Left ventricle myocardium superior (tissue), 1 donor: ENCODE results near the gene DNAH14. TPM values are rescaled to one million over a fixed set of nuclear protein-coding genes. Genes with fewer than 3 reads are reported as not detected.
"Not testable (repeated sequence)": the region's sequence is repeated elsewhere in the genome, so short reads cannot be mapped to it uniquely, and the experiment has no call there.

Experiments
- ATAC-seq: fragments of 200-7000 bp; cut with Tn5 transposase; one replicate; pipeline ENCODE4 v1.9.1; 2020; ENCODE audit warnings: mild to moderate bottlenecking, moderate library complexity
- DNase-seq: peaks from one replicate; pipeline ENCODE4 v3.0.0-alpha.2; 2020
- intact Hi-C: fragments of 100-400 bp; cut with micrococcal nuclease; formaldehyde crosslinking; loops from one replicate; pipeline ENCODE4 v1.11.0; 2022
- total RNA-seq: library from RNA; stranded (reverse); fragmentation: NEBNext Ultra II Directional; extraction: Animal tissue kit (Norgen Biotek cat#: 25700); gene quantifications from one replicate; pipeline ENCODE4 v1.2.1, GENCODE V29; 2021
- donor health status: DM: no; HTN: yes; CAD: no; lungs with severe emphysema.

The DNAH14 gene
- total RNA-seq, 1 donor from 2014 or later: 5.5 TPM

- intact Hi-C loops: no loop called here
- DNase-seq: no peak
- ATAC-seq: no peak
These were observed 431.7 kb downstream of the DNAH14 start for GRCh38 chr1:225361176-225361575.

GRCh38 chr1:225362805-225363204, 433.3 kb downstream of the DNAH14 start:
- intact Hi-C loops: no loop called here
- DNase-seq: no peak
- no peak for ATAC-seq

GRCh38 chr1:225364439-225364838, 435.0 kb downstream of the DNAH14 start:
- no peak for ATAC-seq
- DNase-seq: no peak
- intact Hi-C loops: no loop called here

- ATAC-seq (no peak), DNase-seq (no peak)
These were observed 436.5 kb downstream of the DNAH14 start for GRCh38 chr1:225366018-225366417.

GRCh38 chr1:225366552-225366951, 437.1 kb downstream of the DNAH14 start:
- intact Hi-C loops: no loop called here
- ATAC-seq (no peak), DNase-seq (no peak)

More at GRCh38 chr1:225366018-225366417, 436.5 kb downstream of the DNAH14 start:
- intact Hi-C loops: no loop called here

GRCh38 chr1:225368036-225368552, 438.6 kb downstream of the DNAH14 start:
- no peak for DNase-seq
- no peak for ATAC-seq
- intact Hi-C loops: no loop called here

GRCh38 chr1:225371366-225372010, 442.0 kb downstream of the DNAH14 start:
- intact Hi-C loops: no loop called here
- DNase-seq (no peak), ATAC-seq (no peak)

- DNase-seq (no peak), ATAC-seq (no peak)
- intact Hi-C loops: no loop called here
These were observed 443.7 kb downstream of the DNAH14 start for GRCh38 chr1:225373155-225373554.

GRCh38 chr1:225374996-225375395, 445.5 kb downstream of the DNAH14 start:
- ATAC-seq (no peak), DNase-seq (no peak)
- intact Hi-C loops: no loop called here

- peak; percentile 80 for ATAC-seq
- intact Hi-C loops: no loop called here
- peak; percentile 56 for DNase-seq
These were observed 449.4 kb downstream of the DNAH14 start for GRCh38 chr1:225378880-225379279.

- no peak for ATAC-seq
- DNase-seq: no peak
- intact Hi-C loops: no loop called here
These were observed 451.2 kb downstream of the DNAH14 start for GRCh38 chr1:225380691-225381090.

GRCh38 chr1:225386860-225387259, 457.4 kb downstream of the DNAH14 start:
- DNase-seq, intact Hi-C loops, ATAC-seq: not testable (repeated sequence)

- DNase-seq: no peak
- no peak for ATAC-seq
- intact Hi-C loops: no loop called here
These were observed 458.9 kb downstream of the DNAH14 start for GRCh38 chr1:225388372-225388771.

- ATAC-seq (no peak), DNase-seq (no peak)
- intact Hi-C loops: no loop called here
These were observed 460.4 kb downstream of the DNAH14 start for GRCh38 chr1:225389843-225390242.

GRCh38 chr1:225396357-225396756, 466.9 kb downstream of the DNAH14 start:
- DNase-seq (no peak), ATAC-seq (no peak)
- intact Hi-C loops: no loop called here

GRCh38 chr1:225400968-225401367, 471.5 kb downstream of the DNAH14 start:
- intact Hi-C loops: no loop called here
- ATAC-seq: no peak
- no peak for DNase-seq

GRCh38 chr1:225406976-225407725, 477.7 kb downstream of the DNAH14 start:
- intact Hi-C loops: no loop called here
- ATAC-seq (no peak), DNase-seq (no peak)

- intact Hi-C loops: no loop called here
These were observed 478.3 kb downstream of the DNAH14 start for GRCh38 chr1:225407755-225408154.

GRCh38 chr1:225408249-225408648, 478.8 kb downstream of the DNAH14 start:
- intact Hi-C loops: no loop called here
- ATAC-seq (no peak), DNase-seq (no peak)

More at GRCh38 chr1:225407755-225408154, 478.3 kb downstream of the DNAH14 start:
- no peak for DNase-seq
- ATAC-seq: no peak

- no peak for ATAC-seq
- intact Hi-C loops: no loop called here
These were observed 479.6 kb downstream of the DNAH14 start for GRCh38 chr1:225409051-225409450.

GRCh38 chr1:225410036-225410435, 480.6 kb downstream of the DNAH14 start:
- DNase-seq (no peak), ATAC-seq (no peak)
- intact Hi-C loops: no loop called here

More at GRCh38 chr1:225409051-225409450, 479.6 kb downstream of the DNAH14 start:
- DNase-seq: no peak
